GM23338 (cell line): ENCODE results near the gene LRRTM1. TPM values are rescaled to one million over a fixed set of nuclear protein-coding genes. Genes with fewer than 3 reads are reported as not detected.

Experiments used
- ATAC-seq: fragments of 200-7000 bp; cut with Tn5 transposase; 3 replicates; pipeline ENCODE4 v1.9.1; 2020
- DNase-seq: peaks from one replicate; pipeline ENCODE4 v3.0.0-alpha.2; 2015; ENCODE audit warnings: low spot score
- H2AFZ ChIP-seq: fragments of 200-600 bp; sonication (generic); 2 replicates; pipeline ENCODE4 v1.8.0; 2016; ENCODE audit warnings: antibody characterized with exemption, mild to moderate bottlenecking, moderate library complexity
- H3F3A ChIP-seq: fragments of 200-600 bp; sonication (generic); replicated peaks from 2 replicates; pipeline ENCODE4 v1.8.0; 2017; ENCODE audit warnings: antibody characterized with exemption, mixed run types, low read depth
- H3K27ac ChIP-seq: fragments of 200-600 bp; sonication (generic); 2 replicates; pipeline ENCODE4 v1.6.1; 2016; ENCODE audit warnings: low read depth
- H3K27me3 ChIP-seq: fragments of 200-600 bp; sonication (generic); 2 replicates; pipeline ENCODE4 v1.8.0; 2016; ENCODE audit warnings: mild to moderate bottlenecking, mixed run types, moderate library complexity; ENCODE audit not compliant: insufficient read depth
- H3K36me3 ChIP-seq: fragments of 200-600 bp; sonication (generic); 2 replicates; pipeline ENCODE4 v1.8.0; 2016; ENCODE audit warnings: mild to moderate bottlenecking; ENCODE audit not compliant: insufficient read depth
- H3K4me1 ChIP-seq: fragments of 200-600 bp; sonication (generic); 2 replicates; pipeline ENCODE4 v1.8.0; 2016; ENCODE audit warnings: mild to moderate bottlenecking, moderate library complexity; ENCODE audit not compliant: insufficient read depth
- H3K4me2 ChIP-seq: fragments of 200-600 bp; sonication (generic); 2 replicates; pipeline ENCODE4 v1.7.1; 2017; ENCODE audit warnings: mixed run types
- H3K4me3 ChIP-seq: fragments of 200-600 bp; sonication (generic); 2 replicates; pipeline ENCODE4 v1.6.1; 2016; ENCODE audit warnings: mixed run types
- H3K79me2 ChIP-seq: fragments of 200-600 bp; sonication (generic); replicated peaks from 2 replicates; pipeline ENCODE4 v1.8.0; 2017; ENCODE audit warnings: mild to moderate bottlenecking; ENCODE audit not compliant: insufficient read depth
- H3K9me2 ChIP-seq: fragments of 200-600 bp; sonication (generic); 2 replicates; pipeline ENCODE4 v1.8.0; 2017; ENCODE audit not compliant: insufficient read depth
- H4K20me1 ChIP-seq: fragments of 200-600 bp; sonication (generic); replicated peaks from 2 replicates; pipeline ENCODE4 v1.8.0; 2017; ENCODE audit warnings: mild to moderate bottlenecking; ENCODE audit not compliant: insufficient read depth
- H3K27ac Mint-ChIP-seq: 2 replicates; pipeline ENCODE4 v1.8.0; 2020; ENCODE audit warnings: inconsistent platforms, mild to moderate bottlenecking, moderate library complexity, mixed read lengths
- H3K27me3 Mint-ChIP-seq: 3 replicates; pipeline ENCODE4 v1.8.0; 2022; ENCODE audit warnings: low read depth, mild to moderate bottlenecking, moderate library complexity, mixed read lengths, inconsistent platforms; ENCODE audit not compliant: insufficient read depth, poor library complexity
- H3K36me3 Mint-ChIP-seq: 3 replicates; pipeline ENCODE4 v1.8.0; 2021; ENCODE audit warnings: low read depth, mild to moderate bottlenecking, inconsistent platforms, moderate library complexity, mixed read lengths
- H3K4me1 Mint-ChIP-seq: 3 replicates; pipeline ENCODE4 v1.8.0; 2020; ENCODE audit warnings: mild to moderate bottlenecking, inconsistent platforms, mixed read lengths
- H3K4me3 Mint-ChIP-seq: 3 replicates; pipeline ENCODE4 v1.8.0; 2021; ENCODE audit warnings: moderate library complexity, mild to moderate bottlenecking, inconsistent platforms, mixed read lengths
- H3K9me3 Mint-ChIP-seq: 3 replicates; pipeline ENCODE4 v1.8.0; 2020; ENCODE audit warnings: moderate library complexity, mild to moderate bottlenecking, inconsistent platforms, mixed read lengths
- CTCF ChIP-seq, 2 experiments: fragments of 200-600 bp in 1 of 2; sonication (generic) in 1 of 2; conservative IDR thresholded peaks; 2 replicates each; pipeline versions ENCODE4 v1.5.1 to v1.6.1; 2016 to 2017; ENCODE audit warnings: antibody characterized with exemption in 2 of 2, low read depth in 2 of 2, mild to moderate bottlenecking in 2 of 2, moderate library complexity in 1 of 2
- ETS1 ChIP-seq: IDR thresholded peaks from 2 replicates; pipeline ENCODE4 v1.6.1; 2016; ENCODE audit warnings: antibody characterized with exemption
- JUNB ChIP-seq: IDR thresholded peaks from one replicate; pipeline ENCODE4 v1.6.1; 2016; ENCODE audit warnings: antibody characterized with exemption; ENCODE audit not compliant: unreplicated experiment
- NANOG ChIP-seq: IDR thresholded peaks from 2 replicates; pipeline ENCODE4 v1.6.1; 2016; ENCODE audit warnings: antibody characterized with exemption, borderline replicate concordance
- REST ChIP-seq: IDR thresholded peaks from one replicate; pipeline ENCODE4 v1.6.1; 2018; ENCODE audit warnings: antibody characterized with exemption; ENCODE audit not compliant: unreplicated experiment
- STAT1 ChIP-seq: IDR thresholded peaks from one replicate; pipeline ENCODE4 v1.6.1; 2016; ENCODE audit warnings: antibody characterized with exemption; ENCODE audit not compliant: unreplicated experiment
- polyA plus RNA-seq: library from polyadenylated mRNA; unstranded; fragments of >200 nt; fragmentation: Nextera tagmentation; extraction: Ambion mirVana; gene quantifications from 2 replicates; pipeline ENCODE4 v1.2.1, GENCODE V29; 2016
- total RNA-seq: library from RNA; depleted of rRNA; stranded (reverse); fragments of >200 nt; shearing (Covaris generic); gene quantifications from 2 replicates; pipeline ENCODE4 v1.2.3, GENCODE V29; 2014

Gene LRRTM1
- total and polyA plus RNA-seq, 2 experiments from 2014 or later: 0.34 to 1.3 TPM

- ATAC-seq: no peak
- Histone ChIP-seq H3K36me3 (no peaks in the 10 kb centered on the region), H3K27me3 (peaks cover 6% of the 10 kb centered on the region), H3K4me3 (no peak overlapping the region), H2AFZ (no peak overlapping the region), H3K79me2 (no peaks in the 10 kb centered on the region), H3K4me1 (no peaks in the 10 kb centered on the region), H3F3A (no peaks in the 10 kb centered on the region), H3K4me2 (no peak overlapping the region), H4K20me1 (no peaks in the 10 kb centered on the region; the same call in 1 of the 2 replicates), H3K9me2 (no peaks in the 10 kb centered on the region), H3K27ac (no peak overlapping the region)
- Mint-ChIP-seq H3K4me1 (peaks cover 4% of the 10 kb centered on the region; the same call in 2 of the 3 replicates), H3K27me3 (peaks cover 2% of the 10 kb centered on the region), H3K27ac (no peak overlapping the region), H3K9me3 (no peaks in the 10 kb centered on the region), H3K36me3 (no peaks in the 10 kb centered on the region), H3K4me3 (no peak overlapping the region)
- DNase-seq: no peak
- no peak for TF ChIP-seq STAT1
Measured at GRCh38 chr2:80312282-80312839, 7.8 kb upstream of the LRRTM1 start.

GRCh38 chr2:80311304-80311703 is 6.8 kb upstream of the LRRTM1 start:
- Histone ChIP-seq H2AFZ (no peak overlapping the region), H3F3A (no peaks in the 10 kb centered on the region), H3K27ac (no peak overlapping the region), H3K9me2 (no peaks in the 10 kb centered on the region), H3K27me3 (peaks cover 16% of the 10 kb centered on the region), H3K4me3 (no peak overlapping the region), H3K36me3 (no peaks in the 10 kb centered on the region), H3K4me2 (no peak overlapping the region), H4K20me1 (no peaks in the 10 kb centered on the region; the same call in 1 of the 2 replicates), H3K4me1 (peaks cover 5% of the 10 kb centered on the region; the same call in 1 of the 2 replicates), H3K79me2 (no peaks in the 10 kb centered on the region)
- Mint-ChIP-seq H3K9me3 (no peaks in the 10 kb centered on the region), H3K36me3 (no peaks in the 10 kb centered on the region), H3K4me1 (peaks cover 9% of the 10 kb centered on the region), H3K27me3 (peaks cover 5% of the 10 kb centered on the region), H3K4me3 (no peak overlapping the region), H3K27ac (no peak overlapping the region)
- TF ChIP-seq NANOG (no peak), ETS1 (no peak), REST (no peak), JUNB (no peak), CTCF (conservative IDR thresholded peaks at IDR 0.05; ENCODE audit: low read depth in 2 of 2) (no peak)
- ATAC-seq (no peak), DNase-seq (no peak)
